ENCODE results near the gene VWF. TPM values are rescaled to one million over a fixed set of nuclear protein-coding genes. Genes with fewer than 3 reads are reported as not detected.

VWF gene
- total and polyA plus RNA-seq, 2 of the 13 experiments (the other 11 are each of a cell fraction or from before 2014, with no cell fraction given): 0.20 to 0.25 TPM

GRCh38 chr12:6062757-6063735 is 61.4 kb downstream of the VWF start (continued):
- TF ChIP-seq, protein P1, sequence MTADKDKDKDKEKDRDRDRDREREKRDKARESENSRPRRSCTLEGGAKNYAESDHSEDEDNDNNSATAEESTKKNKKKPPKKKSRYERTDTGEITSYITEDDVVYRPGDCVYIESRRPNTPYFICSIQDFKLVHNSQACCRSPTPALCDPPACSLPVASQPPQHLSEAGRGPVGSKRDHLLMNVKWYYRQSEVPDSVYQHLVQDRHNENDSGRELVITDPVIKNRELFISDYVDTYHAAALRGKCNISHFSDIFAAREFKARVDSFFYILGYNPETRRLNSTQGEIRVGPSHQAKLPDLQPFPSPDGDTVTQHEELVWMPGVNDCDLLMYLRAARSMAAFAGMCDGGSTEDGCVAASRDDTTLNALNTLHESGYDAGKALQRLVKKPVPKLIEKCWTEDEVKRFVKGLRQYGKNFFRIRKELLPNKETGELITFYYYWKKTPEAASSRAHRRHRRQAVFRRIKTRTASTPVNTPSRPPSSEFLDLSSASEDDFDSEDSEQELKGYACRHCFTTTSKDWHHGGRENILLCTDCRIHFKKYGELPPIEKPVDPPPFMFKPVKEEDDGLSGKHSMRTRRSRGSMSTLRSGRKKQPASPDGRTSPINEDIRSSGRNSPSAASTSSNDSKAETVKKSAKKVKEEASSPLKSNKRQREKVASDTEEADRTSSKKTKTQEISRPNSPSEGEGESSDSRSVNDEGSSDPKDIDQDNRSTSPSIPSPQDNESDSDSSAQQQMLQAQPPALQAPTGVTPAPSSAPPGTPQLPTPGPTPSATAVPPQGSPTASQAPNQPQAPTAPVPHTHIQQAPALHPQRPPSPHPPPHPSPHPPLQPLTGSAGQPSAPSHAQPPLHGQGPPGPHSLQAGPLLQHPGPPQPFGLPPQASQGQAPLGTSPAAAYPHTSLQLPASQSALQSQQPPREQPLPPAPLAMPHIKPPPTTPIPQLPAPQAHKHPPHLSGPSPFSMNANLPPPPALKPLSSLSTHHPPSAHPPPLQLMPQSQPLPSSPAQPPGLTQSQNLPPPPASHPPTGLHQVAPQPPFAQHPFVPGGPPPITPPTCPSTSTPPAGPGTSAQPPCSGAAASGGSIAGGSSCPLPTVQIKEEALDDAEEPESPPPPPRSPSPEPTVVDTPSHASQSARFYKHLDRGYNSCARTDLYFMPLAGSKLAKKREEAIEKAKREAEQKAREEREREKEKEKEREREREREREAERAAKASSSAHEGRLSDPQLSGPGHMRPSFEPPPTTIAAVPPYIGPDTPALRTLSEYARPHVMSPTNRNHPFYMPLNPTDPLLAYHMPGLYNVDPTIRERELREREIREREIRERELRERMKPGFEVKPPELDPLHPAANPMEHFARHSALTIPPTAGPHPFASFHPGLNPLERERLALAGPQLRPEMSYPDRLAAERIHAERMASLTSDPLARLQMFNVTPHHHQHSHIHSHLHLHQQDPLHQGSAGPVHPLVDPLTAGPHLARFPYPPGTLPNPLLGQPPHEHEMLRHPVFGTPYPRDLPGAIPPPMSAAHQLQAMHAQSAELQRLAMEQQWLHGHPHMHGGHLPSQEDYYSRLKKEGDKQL (CRISPR knock-in tag; IDR thresholded peaks at IDR 0.05; ENCODE audit: low read depth): no peak
- no peak for TF ChIP-seq ZNF558 (CRISPR knock-in tag; IDR thresholded peaks at IDR 0.05; ENCODE audit: borderline replicate concordance)
- TF ChIP-seq THAP11 (CRISPR knock-in tag; IDR thresholded peaks at IDR 0.05): 0 out of 2 replicates have a peak, but pooled peaks have one; percentile 21
- peak; percentile 22; the same call in 1 of the 2 replicates for TF ChIP-seq ZFY (CRISPR knock-in tag; IDR thresholded peaks at IDR 0.05)
- TF ChIP-seq NRL (CRISPR knock-in tag; IDR thresholded peaks at IDR 0.05; ENCODE audit: borderline replicate concordance): no peak; the same call in 1 of the 2 replicates
- TF ChIP-seq TGIF2 (CRISPR knock-in tag; IDR thresholded peaks at IDR 0.05): 0 out of 2 replicates have a peak, but pooled peaks have one; percentile 23
- no peak for TF ChIP-seq ZSCAN21 (CRISPR knock-in tag; IDR thresholded peaks at IDR 0.05; ENCODE audit: borderline replicate concordance)
- TF ChIP-seq IKZF4 (CRISPR knock-in tag; IDR thresholded peaks at IDR 0.05; ENCODE audit: borderline replicate concordance, low read depth, not compliant biosample characterization): no peak
- no peak for TF ChIP-seq NPAS2 (CRISPR knock-in tag; IDR thresholded peaks at IDR 0.05; ENCODE audit: borderline replicate concordance)
- TF ChIP-seq, protein P2, sequence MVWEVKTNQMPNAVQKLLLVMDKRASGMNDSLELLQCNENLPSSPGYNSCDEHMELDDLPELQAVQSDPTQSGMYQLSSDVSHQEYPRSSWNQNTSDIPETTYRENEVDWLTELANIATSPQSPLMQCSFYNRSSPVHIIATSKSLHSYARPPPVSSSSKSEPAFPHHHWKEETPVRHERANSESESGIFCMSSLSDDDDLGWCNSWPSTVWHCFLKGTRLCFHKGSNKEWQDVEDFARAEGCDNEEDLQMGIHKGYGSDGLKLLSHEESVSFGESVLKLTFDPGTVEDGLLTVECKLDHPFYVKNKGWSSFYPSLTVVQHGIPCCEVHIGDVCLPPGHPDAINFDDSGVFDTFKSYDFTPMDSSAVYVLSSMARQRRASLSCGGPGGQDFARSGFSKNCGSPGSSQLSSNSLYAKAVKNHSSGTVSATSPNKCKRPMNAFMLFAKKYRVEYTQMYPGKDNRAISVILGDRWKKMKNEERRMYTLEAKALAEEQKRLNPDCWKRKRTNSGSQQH (CRISPR knock-in tag; IDR thresholded peaks at IDR 0.05; ENCODE audit: low read depth): no peak
- no peak for TF ChIP-seq NR2F6 (IDR thresholded peaks at IDR 0.05)
- TF ChIP-seq NR2F6 (CRISPR knock-in tag; IDR thresholded peaks at IDR 0.05): no peak
- TF ChIP-seq ATF7-NPFF (CRISPR knock-in tag; IDR thresholded peaks at IDR 0.05; ENCODE audit: low read depth): no peak
- no peak for TF ChIP-seq ARID4A (CRISPR knock-in tag; IDR thresholded peaks at IDR 0.05; ENCODE audit: borderline replicate concordance)

Measured in HepG2 (cell line).